Measurements from ENCODE around the gene DNMT3A.
A peak's percentile ranks its signal among the peaks of the same experiment; 100 is the strongest.

Gene DNMT3A

GRCh38 chr2:25363733-25364132, 22.0 kb upstream of the DNMT3A start:
- no peaks in the 10 kb centered on the region for H3K27me3 ChIP-seq (ENCODE audit: control insufficient read depth in 1 of 2, insufficient read depth in 2 of 2, low read length in 2 of 2)
- H3K4me3 ChIP-seq (ENCODE audit: low read depth in 1 of 2, low read length in 2 of 2), result no peak overlapping the region
- peaks cover 5 to 6% of the 10 kb centered on the region in 2 donors for H3K4me1 ChIP-seq (ENCODE audit: control insufficient read depth in 1 of 2, insufficient read depth in 2 of 2, low read length in 2 of 2)
- no peak overlapping the region for H3K27ac ChIP-seq (ENCODE audit: low read depth, low read length)
- H3K9me3 ChIP-seq (ENCODE audit: control insufficient read depth in 1 of 2, low read length in 2 of 2), result no peaks in the 10 kb centered on the region
- H3K36me3 ChIP-seq (ENCODE audit: control insufficient read depth in 1 of 2, insufficient read depth in 2 of 2, low read length in 2 of 2), result no peaks in the 10 kb centered on the region
- no peak overlapping the region for H3K9ac ChIP-seq (ENCODE audit: low read depth in 1 of 2, low read length in 2 of 2)

GRCh38 chr2:25362434-25363145, 20.9 kb upstream of the DNMT3A start:
- Histone ChIP-seq H3K9ac (ENCODE audit: low read depth in 1 of 2, low read length in 2 of 2) (peak overlapping the region; percentile 43 to 68), H3K9me3 (ENCODE audit: control insufficient read depth in 1 of 2, low read length in 2 of 2) (no peaks in the 10 kb centered on the region), H3K36me3 (ENCODE audit: control insufficient read depth in 1 of 2, insufficient read depth in 2 of 2, low read length in 2 of 2) (no peaks in the 10 kb centered on the region), H3K4me1 (ENCODE audit: control insufficient read depth in 1 of 2, insufficient read depth in 2 of 2, low read length in 2 of 2) (peaks cover 5 to 6% of the 10 kb centered on the region in 2 donors), H3K27me3 (ENCODE audit: control insufficient read depth in 1 of 2, insufficient read depth in 2 of 2, low read length in 2 of 2) (no peaks in the 10 kb centered on the region), H3K27ac (ENCODE audit: low read depth, low read length) (peak overlapping the region; percentile 46), H3K4me3 (ENCODE audit: low read depth in 1 of 2, low read length in 2 of 2) (peak overlapping the region; percentile 69 to 82)

- Histone ChIP-seq H3K4me3 (ENCODE audit: low read depth in 1 of 2, low read length in 2 of 2) (peak overlapping the region; percentile 69 to 82), H3K9me3 (ENCODE audit: control insufficient read depth in 1 of 2, low read length in 2 of 2) (no peaks in the 10 kb centered on the region), H3K27me3 (ENCODE audit: control insufficient read depth in 1 of 2, insufficient read depth in 2 of 2, low read length in 2 of 2) (no peaks in the 10 kb centered on the region), H3K27ac (ENCODE audit: low read depth, low read length) (peak overlapping the region; percentile 46), H3K4me1 (ENCODE audit: control insufficient read depth in 1 of 2, insufficient read depth in 2 of 2, low read length in 2 of 2) (peaks cover 5 to 6% of the 10 kb centered on the region in 2 donors), H3K9ac (ENCODE audit: low read depth in 1 of 2, low read length in 2 of 2) (peak overlapping the region; percentile 13 to 68), H3K36me3 (ENCODE audit: control insufficient read depth in 1 of 2, insufficient read depth in 2 of 2, low read length in 2 of 2) (no peaks in the 10 kb centered on the region)
Measured at GRCh38 chr2:25362049-25362433, 20.3 kb upstream of the DNMT3A start.

- Histone ChIP-seq H3K36me3 (ENCODE audit: control insufficient read depth in 1 of 2, insufficient read depth in 2 of 2, low read length in 2 of 2) (no peaks in the 10 kb centered on the region), H3K9me3 (ENCODE audit: control insufficient read depth in 1 of 2, low read length in 2 of 2) (no peaks in the 10 kb centered on the region), H3K27me3 (ENCODE audit: control insufficient read depth in 1 of 2, insufficient read depth in 2 of 2, low read length in 2 of 2) (no peaks in the 10 kb centered on the region), H3K4me1 (ENCODE audit: control insufficient read depth in 1 of 2, insufficient read depth in 2 of 2, low read length in 2 of 2) (peaks cover 5 to 6% of the 10 kb centered on the region in 2 donors), H3K4me3 (ENCODE audit: low read depth in 1 of 2, low read length in 2 of 2) (peak overlapping the region; percentile 54 to 82), H3K27ac (ENCODE audit: low read depth, low read length) (no peak overlapping the region), H3K9ac (ENCODE audit: low read depth in 1 of 2, low read length in 2 of 2) (peak overlapping the region; percentile 25 to 68)
Measured at GRCh38 chr2:25361261-25362048, 19.7 kb upstream of the DNMT3A start.

GRCh38 chr2:25358836-25359235, 17.1 kb upstream of the DNMT3A start:
- no peak overlapping the region for H3K9ac ChIP-seq (ENCODE audit: low read depth in 1 of 2, low read length in 2 of 2)
- no peak overlapping the region for H3K27ac ChIP-seq (ENCODE audit: low read depth, low read length)
- H3K4me3 ChIP-seq (ENCODE audit: low read depth in 1 of 2, low read length in 2 of 2), result no peak overlapping the region
- no peaks in the 10 kb centered on the region for H3K9me3 ChIP-seq (ENCODE audit: control insufficient read depth in 1 of 2, low read length in 2 of 2)
- no peaks in the 10 kb centered on the region for H3K27me3 ChIP-seq (ENCODE audit: control insufficient read depth in 1 of 2, insufficient read depth in 2 of 2, low read length in 2 of 2)
- H3K4me1 ChIP-seq (ENCODE audit: control insufficient read depth in 1 of 2, insufficient read depth in 2 of 2, low read length in 2 of 2), result peaks cover 5 to 6% of the 10 kb centered on the region in 2 donors
- H3K36me3 ChIP-seq (ENCODE audit: control insufficient read depth in 1 of 2, insufficient read depth in 2 of 2, low read length in 2 of 2), result no peaks in the 10 kb centered on the region

- Histone ChIP-seq H3K4me3 (ENCODE audit: low read depth in 1 of 2, low read length in 2 of 2) (no peak overlapping the region), H3K36me3 (ENCODE audit: control insufficient read depth in 1 of 2, insufficient read depth in 2 of 2, low read length in 2 of 2) (no peaks in the 10 kb centered on the region), H3K27me3 (ENCODE audit: control insufficient read depth in 1 of 2, insufficient read depth in 2 of 2, low read length in 2 of 2) (no peaks in the 10 kb centered on the region), H3K27ac (ENCODE audit: low read depth, low read length) (no peak overlapping the region), H3K4me1 (ENCODE audit: control insufficient read depth in 1 of 2, insufficient read depth in 2 of 2, low read length in 2 of 2) (peaks cover 4 to 5% of the 10 kb centered on the region in 2 donors), H3K9me3 (ENCODE audit: control insufficient read depth in 1 of 2, low read length in 2 of 2) (no peaks in the 10 kb centered on the region), H3K9ac (ENCODE audit: low read depth in 1 of 2, low read length in 2 of 2) (no peak overlapping the region)
Measured at GRCh38 chr2:25358249-25358815, 16.6 kb upstream of the DNMT3A start.

- Histone ChIP-seq H3K9ac (ENCODE audit: low read depth in 1 of 2, low read length in 2 of 2) (no peak overlapping the region), H3K4me1 (ENCODE audit: control insufficient read depth in 1 of 2, insufficient read depth in 2 of 2, low read length in 2 of 2) (no peaks in the 10 kb centered on the region)
Measured at GRCh38 chr2:25356088-25356487, 14.4 kb upstream of the DNMT3A start.

GRCh38 chr2:25355270-25355669, 13.5 kb upstream of the DNMT3A start:
- Histone ChIP-seq H3K27ac (ENCODE audit: low read depth, low read length) (no peak overlapping the region), H3K9me3 (ENCODE audit: control insufficient read depth in 1 of 2, low read length in 2 of 2) (no peaks in the 10 kb centered on the region)

More at GRCh38 chr2:25356088-25356487, 14.4 kb upstream of the DNMT3A start:
- no peak overlapping the region for H3K27ac ChIP-seq (ENCODE audit: low read depth, low read length)
- H3K36me3 ChIP-seq (ENCODE audit: control insufficient read depth in 1 of 2, insufficient read depth in 2 of 2, low read length in 2 of 2), result no peaks in the 10 kb centered on the region
- H3K27me3 ChIP-seq (ENCODE audit: control insufficient read depth in 1 of 2, insufficient read depth in 2 of 2, low read length in 2 of 2), result no peaks in the 10 kb centered on the region
- no peak overlapping the region for H3K4me3 ChIP-seq (ENCODE audit: low read depth in 1 of 2, low read length in 2 of 2)
- no peaks in the 10 kb centered on the region for H3K9me3 ChIP-seq (ENCODE audit: control insufficient read depth in 1 of 2, low read length in 2 of 2)

GRCh38 chr2:25354116-25354515, 12.4 kb upstream of the DNMT3A start:
- H3K9me3 ChIP-seq (ENCODE audit: control insufficient read depth in 1 of 2, low read length in 2 of 2), result no peaks in the 10 kb centered on the region
- no peaks in the 10 kb centered on the region for H3K27me3 ChIP-seq (ENCODE audit: control insufficient read depth in 1 of 2, insufficient read depth in 2 of 2, low read length in 2 of 2)
- H3K27ac ChIP-seq (ENCODE audit: low read depth, low read length), result no peak overlapping the region
- H3K4me1 ChIP-seq (ENCODE audit: control insufficient read depth in 1 of 2, insufficient read depth in 2 of 2, low read length in 2 of 2), result no peaks in the 10 kb centered on the region
- H3K9ac ChIP-seq (ENCODE audit: low read depth in 1 of 2, low read length in 2 of 2), result no peak overlapping the region
- H3K36me3 ChIP-seq (ENCODE audit: control insufficient read depth in 1 of 2, insufficient read depth in 2 of 2, low read length in 2 of 2), result no peaks in the 10 kb centered on the region
- no peak overlapping the region for H3K4me3 ChIP-seq (ENCODE audit: low read depth in 1 of 2, low read length in 2 of 2)

More at GRCh38 chr2:25355270-25355669, 13.5 kb upstream of the DNMT3A start:
- Histone ChIP-seq H3K36me3 (ENCODE audit: control insufficient read depth in 1 of 2, insufficient read depth in 2 of 2, low read length in 2 of 2) (no peaks in the 10 kb centered on the region), H3K4me3 (ENCODE audit: low read depth in 1 of 2, low read length in 2 of 2) (no peak overlapping the region), H3K27me3 (ENCODE audit: control insufficient read depth in 1 of 2, insufficient read depth in 2 of 2, low read length in 2 of 2) (no peaks in the 10 kb centered on the region), H3K4me1 (ENCODE audit: control insufficient read depth in 1 of 2, insufficient read depth in 2 of 2, low read length in 2 of 2) (no peaks in the 10 kb centered on the region), H3K9ac (ENCODE audit: low read depth in 1 of 2, low read length in 2 of 2) (no peak overlapping the region)

GRCh38 chr2:25349397-25349796, 7.7 kb upstream of the DNMT3A start:
- H3K36me3 ChIP-seq (ENCODE audit: control insufficient read depth in 1 of 2, insufficient read depth in 2 of 2, low read length in 2 of 2), result no peaks in the 10 kb centered on the region
- no peaks in the 10 kb centered on the region for H3K27me3 ChIP-seq (ENCODE audit: control insufficient read depth in 1 of 2, insufficient read depth in 2 of 2, low read length in 2 of 2)

More at GRCh38 chr2:25349397-25349796, 7.7 kb upstream of the DNMT3A start:
- Histone ChIP-seq H3K9me3 (ENCODE audit: control insufficient read depth in 1 of 2, low read length in 2 of 2) (no peaks in the 10 kb centered on the region), H3K4me3 (ENCODE audit: low read depth in 1 of 2, low read length in 2 of 2) (no peak overlapping the region), H3K9ac (ENCODE audit: low read depth in 1 of 2, low read length in 2 of 2) (no peak overlapping the region), H3K27ac (ENCODE audit: low read depth, low read length) (no peak overlapping the region), H3K4me1 (ENCODE audit: control insufficient read depth in 1 of 2, insufficient read depth in 2 of 2, low read length in 2 of 2) (no peaks in the 10 kb centered on the region)
